ENCODE results near the gene SLC16A12.

The SLC16A12 gene

GRCh38 chr10:89540420-89540949, 5.1 kb upstream of the SLC16A12 start:
- CTCF ChIA-PET: interaction anchor here (0.6 kb wide), 3 partner anchors 42 to 110 kb away, joined by 3 to 5 read pairs (median 3); no protein-coding TSS in a partner anchor

GRCh38 chr10:89537364-89537763, 2.0 kb upstream of the SLC16A12 start:
- TF ChIP-seq ZNF639 (tag by site-specific recombination; IDR thresholded peaks at IDR 0.05) (no peak), ZNF449 (tag by site-specific recombination; IDR thresholded peaks at IDR 0.05) (no peak), ZIC2 (tag by site-specific recombination; IDR thresholded peaks at IDR 0.05) (no peak), SP7 (tag by site-specific recombination; IDR thresholded peaks at IDR 0.05) (no peak), ZNF16 (tag by site-specific recombination; IDR thresholded peaks at IDR 0.05; ENCODE audit: low read depth) (no peak), ZNF48 (tag by site-specific recombination; IDR thresholded peaks at IDR 0.05) (no peak), ZNF366 (tag by site-specific recombination; conservative IDR thresholded peaks at IDR 0.05) (no peak), ZFP37 (tag by site-specific recombination; IDR thresholded peaks at IDR 0.05) (no peak), KLF17 (tag by site-specific recombination; IDR thresholded peaks at IDR 0.05) (no peak), MEIS1 (CRISPR knock-in tag; IDR thresholded peaks at IDR 0.05; ENCODE audit: borderline replicate concordance) (no peak), ZNF623 (tag by site-specific recombination; IDR thresholded peaks at IDR 0.05) (no peak), ZFHX2 (tag by site-specific recombination; conservative IDR thresholded peaks at IDR 0.05) (no peak), KLF1 (tag by site-specific recombination; IDR thresholded peaks at IDR 0.05) (no peak), ZNF174 (tag by site-specific recombination; IDR thresholded peaks at IDR 0.05) (no peak)
- POLR2A ChIA-PET: no interaction called here
- Histone ChIP-seq H3K36me3 (ENCODE audit: control insufficient read depth in 2 of 2, insufficient read depth in 1 of 2, low read length in 2 of 2) (no peaks in the 10 kb centered on the region), H3K9me3 (ENCODE audit: control insufficient read depth, insufficient read depth, low read depth, low read length) (no peaks in the 10 kb centered on the region), H3K27ac (ENCODE audit: extremely low read depth, low read depth, low read length) (no peak overlapping the region), H3K4me3 (ENCODE audit: low read depth, low read length) (no peak overlapping the region), H3K4me1 (ENCODE audit: control insufficient read depth, insufficient read depth, low read length) (peaks cover 4% of the 10 kb centered on the region; the same call in 1 of the 2 replicates)
- CTCF ChIA-PET: interaction anchor here (0.7 kb wide), 1 partner anchor 71 kb away, joined by 3 read pairs; no protein-coding TSS in a partner anchor

More at GRCh38 chr10:89540420-89540949, 5.1 kb upstream of the SLC16A12 start:
- TF ChIP-seq ZNF362 (tag by site-specific recombination; IDR thresholded peaks at IDR 0.05) (0 out of 2 replicates have a peak, but pooled peaks have one; percentile 23), ZNF223 (tag by site-specific recombination; IDR thresholded peaks at IDR 0.05) (no peak)
- Histone ChIP-seq H3K36me3 (ENCODE audit: control insufficient read depth in 2 of 2, insufficient read depth in 1 of 2, low read length in 2 of 2) (no peaks in the 10 kb centered on the region), H3K27ac (ENCODE audit: extremely low read depth, low read depth, low read length) (no peak overlapping the region), H3K4me1 (ENCODE audit: control insufficient read depth, insufficient read depth, low read length) (no peaks in the 10 kb centered on the region), H3K9me3 (ENCODE audit: control insufficient read depth, insufficient read depth, low read depth, low read length) (no peaks in the 10 kb centered on the region), H3K4me3 (ENCODE audit: low read depth, low read length) (no peak overlapping the region)
- POLR2A ChIA-PET: no interaction called here

GRCh38 chr10:89536013-89536354, 590 bp upstream of the SLC16A12 start:
- Histone ChIP-seq H3K36me3 (ENCODE audit: control insufficient read depth in 2 of 2, insufficient read depth in 1 of 2, low read length in 2 of 2) (no peaks in the 10 kb centered on the region), H3K4me1 (ENCODE audit: control insufficient read depth, insufficient read depth, low read length) (peaks cover 4% of the 10 kb centered on the region; the same call in 1 of the 2 replicates), H3K27ac (ENCODE audit: extremely low read depth, low read depth, low read length) (no peak overlapping the region), H3K4me3 (ENCODE audit: low read depth, low read length) (no peak overlapping the region), H3K9me3 (ENCODE audit: control insufficient read depth, insufficient read depth, low read depth, low read length) (no peaks in the 10 kb centered on the region)
- POLR2A ChIA-PET: no interaction called here
- CTCF ChIA-PET: interaction anchor here (0.8 to 1.2 kb wide), 3 partner anchors 18 to 46 kb away, joined by 3 read pairs; no protein-coding TSS in a partner anchor
- 0 out of 2 replicates have a peak, but pooled peaks have one; percentile 36 for TF ChIP-seq ZNF202 (tag by site-specific recombination; IDR thresholded peaks at IDR 0.05; ENCODE audit: borderline replicate concordance)
- TF ChIP-seq ZNF596 (tag by site-specific recombination; IDR thresholded peaks at IDR 0.05): no peak
